Measurements from ENCODE around the gene APBB3.

APBB3 gene

DNA sequence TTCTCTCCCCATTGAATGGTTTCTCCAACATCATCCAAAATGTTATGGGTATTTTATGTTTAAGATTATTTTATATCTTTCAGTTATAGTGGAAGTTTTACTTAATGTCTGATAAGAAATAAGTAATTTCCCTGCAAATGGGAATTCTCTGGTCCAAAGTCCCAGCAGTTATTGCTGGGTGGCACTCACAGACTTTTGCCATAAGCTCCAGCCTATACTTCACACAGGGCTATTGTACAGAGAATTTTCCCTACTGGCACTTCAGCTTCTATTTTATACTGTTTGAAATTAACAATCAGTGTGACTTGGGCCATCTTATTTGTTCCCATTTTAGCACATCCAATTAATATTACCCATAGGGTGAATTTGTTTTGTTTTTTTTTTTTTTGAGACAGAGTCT lies 35.7 kb upstream of the APBB3 start:
- Histone ChIP-seq H3K27me3 (ENCODE audit: insufficient read depth, low read depth) (no peaks in the 10 kb centered on the region), H3K4me2 (no peak overlapping the region), H3K79me2 (ENCODE audit: insufficient read depth, low read depth) (no peaks in the 10 kb centered on the region), H3K4me3 (IDR thresholded peaks at IDR 0.05; ENCODE audit: insufficient read depth, low read depth, low read length) (no peak overlapping the region), H3K27ac (no peak overlapping the region), H3K4me1 (ENCODE audit: low read depth, poor library complexity, severe bottlenecking) (peaks cover 11% of the 10 kb centered on the region), H2AFZ (ENCODE audit: low read depth) (no peak overlapping the region), H3K9ac (no peak overlapping the region), H3K36me3 (ENCODE audit: insufficient read depth) (no peaks in the 10 kb centered on the region), H4K20me1 (ENCODE audit: insufficient read depth) (no peaks in the 10 kb centered on the region)
- TF ChIP-seq, protein P1, sequence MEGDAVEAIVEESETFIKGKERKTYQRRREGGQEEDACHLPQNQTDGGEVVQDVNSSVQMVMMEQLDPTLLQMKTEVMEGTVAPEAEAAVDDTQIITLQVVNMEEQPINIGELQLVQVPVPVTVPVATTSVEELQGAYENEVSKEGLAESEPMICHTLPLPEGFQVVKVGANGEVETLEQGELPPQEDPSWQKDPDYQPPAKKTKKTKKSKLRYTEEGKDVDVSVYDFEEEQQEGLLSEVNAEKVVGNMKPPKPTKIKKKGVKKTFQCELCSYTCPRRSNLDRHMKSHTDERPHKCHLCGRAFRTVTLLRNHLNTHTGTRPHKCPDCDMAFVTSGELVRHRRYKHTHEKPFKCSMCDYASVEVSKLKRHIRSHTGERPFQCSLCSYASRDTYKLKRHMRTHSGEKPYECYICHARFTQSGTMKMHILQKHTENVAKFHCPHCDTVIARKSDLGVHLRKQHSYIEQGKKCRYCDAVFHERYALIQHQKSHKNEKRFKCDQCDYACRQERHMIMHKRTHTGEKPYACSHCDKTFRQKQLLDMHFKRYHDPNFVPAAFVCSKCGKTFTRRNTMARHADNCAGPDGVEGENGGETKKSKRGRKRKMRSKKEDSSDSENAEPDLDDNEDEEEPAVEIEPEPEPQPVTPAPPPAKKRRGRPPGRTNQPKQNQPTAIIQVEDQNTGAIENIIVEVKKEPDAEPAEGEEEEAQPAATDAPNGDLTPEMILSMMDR (conservative IDR thresholded peaks at IDR 0.05; ENCODE audit: low read depth, low read length), result no peak

DNA sequence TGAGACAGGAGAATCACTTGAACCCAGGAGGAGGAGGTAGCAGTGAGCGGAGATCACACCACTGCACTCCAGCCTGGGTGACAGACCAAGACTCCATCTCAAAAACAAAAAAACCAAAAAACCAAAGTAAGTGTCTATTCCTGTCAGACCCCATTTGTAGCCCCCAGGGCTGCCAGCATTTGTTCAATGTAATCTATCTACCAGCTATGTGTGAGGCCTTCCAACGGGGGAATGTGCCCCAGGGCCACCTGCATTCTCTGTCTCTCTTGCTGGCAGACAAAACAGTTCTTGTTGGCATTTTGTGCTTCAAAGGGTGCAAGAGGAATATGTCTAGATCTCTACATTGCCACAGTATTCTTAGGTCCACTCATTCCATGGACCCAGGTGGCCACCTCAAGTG lies 34.4 kb upstream of the APBB3 start:
- H3K27ac ChIP-seq, result no peak overlapping the region
- H3K4me1 ChIP-seq (ENCODE audit: low read depth, poor library complexity, severe bottlenecking), result peaks cover 13% of the 10 kb centered on the region
- H4K20me1 ChIP-seq (ENCODE audit: insufficient read depth), result no peaks in the 10 kb centered on the region
- TF ChIP-seq, protein P1 (conservative IDR thresholded peaks at IDR 0.05; ENCODE audit: low read depth, low read length), result no peak
- H3K4me2 ChIP-seq, result no peak overlapping the region
- H3K9ac ChIP-seq, result no peak overlapping the region
- no peak overlapping the region for H3K4me3 ChIP-seq (IDR thresholded peaks at IDR 0.05; ENCODE audit: insufficient read depth, low read depth, low read length)
- no peaks in the 10 kb centered on the region for H3K79me2 ChIP-seq (ENCODE audit: insufficient read depth, low read depth)
- no peaks in the 10 kb centered on the region for H3K36me3 ChIP-seq (ENCODE audit: insufficient read depth)
- no peak overlapping the region for H2AFZ ChIP-seq (ENCODE audit: low read depth)
- H3K27me3 ChIP-seq (ENCODE audit: insufficient read depth, low read depth), result no peaks in the 10 kb centered on the region

DNA sequence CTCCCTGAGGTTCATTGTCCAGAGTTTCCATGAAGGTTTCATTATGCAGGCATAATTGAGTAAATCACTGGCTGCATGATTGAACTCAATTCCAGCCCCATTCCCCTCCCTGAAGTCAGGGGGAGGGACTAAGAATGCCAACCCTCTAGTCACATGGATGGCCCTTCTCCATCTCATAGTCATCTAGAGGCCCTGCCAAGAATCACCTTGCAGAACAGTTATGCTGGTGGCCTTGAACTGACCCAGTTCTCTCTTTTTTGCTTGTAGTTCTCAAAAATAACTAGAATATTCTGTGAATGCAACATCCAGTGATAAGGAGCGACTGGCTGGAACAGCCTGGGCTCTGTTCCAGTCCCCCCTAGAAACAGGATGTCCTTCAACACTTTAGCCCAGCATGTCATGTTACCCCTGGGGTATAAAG lies 31.9 kb upstream of the APBB3 start:
- H3K4me3 ChIP-seq (IDR thresholded peaks at IDR 0.05; ENCODE audit: insufficient read depth, low read depth, low read length), result no peak overlapping the region
- no peaks in the 10 kb centered on the region for H3K79me2 ChIP-seq (ENCODE audit: insufficient read depth, low read depth)
- TF ChIP-seq, protein P1 (conservative IDR thresholded peaks at IDR 0.05; ENCODE audit: low read depth, low read length), result no peak
- no peak overlapping the region for H3K9ac ChIP-seq
- no peak overlapping the region for H3K27ac ChIP-seq
- H3K36me3 ChIP-seq (ENCODE audit: insufficient read depth), result no peaks in the 10 kb centered on the region
- no peak overlapping the region for H2AFZ ChIP-seq (ENCODE audit: low read depth)
- H3K4me1 ChIP-seq (ENCODE audit: low read depth, poor library complexity, severe bottlenecking), result peaks cover 13% of the 10 kb centered on the region
- no peaks in the 10 kb centered on the region for H4K20me1 ChIP-seq (ENCODE audit: insufficient read depth)
- no peaks in the 10 kb centered on the region for H3K27me3 ChIP-seq (ENCODE audit: insufficient read depth, low read depth)
- H3K4me2 ChIP-seq, result no peak overlapping the region

GRCh38 chr5:140595538-140596300 lies 31.3 kb upstream of the APBB3 start:
- Histone ChIP-seq H3K4me2 (no peak overlapping the region; the same call in 1 of the 2 replicates), H2AFZ (ENCODE audit: low read depth) (no peak overlapping the region)

More at GRCh38 chr5:140595538-140596300, 31.3 kb upstream of the APBB3 start:
- no peaks in the 10 kb centered on the region for H3K36me3 ChIP-seq (ENCODE audit: insufficient read depth)
- H3K79me2 ChIP-seq (ENCODE audit: insufficient read depth, low read depth), result no peaks in the 10 kb centered on the region
- TF ChIP-seq, protein P1 (conservative IDR thresholded peaks at IDR 0.05; ENCODE audit: low read depth, low read length), result no peak
- no peak overlapping the region for H3K4me3 ChIP-seq (IDR thresholded peaks at IDR 0.05; ENCODE audit: insufficient read depth, low read depth, low read length)
- no peak overlapping the region for H3K27ac ChIP-seq
- H3K4me1 ChIP-seq (ENCODE audit: low read depth, poor library complexity, severe bottlenecking), result peaks cover 13% of the 10 kb centered on the region
- H3K9ac ChIP-seq, result no peak overlapping the region
- H3K27me3 ChIP-seq (ENCODE audit: insufficient read depth, low read depth), result no peaks in the 10 kb centered on the region
- H4K20me1 ChIP-seq (ENCODE audit: insufficient read depth), result no peaks in the 10 kb centered on the region

Data from KMS-11 (cell line).